Stimulated activated CD4-positive, alpha-beta T cell treated with anti-CD3 and anti-CD28 coated beads, Interleukin-1b, Interleukin-23, amount 100 ng/mL, for 4 hours (primary cell): ENCODE results near the gene TAC4.
A peak's percentile ranks its signal among the peaks of the same experiment; 100 is the strongest.
"Not testable (repeated sequence)": the region's sequence is repeated elsewhere in the genome, so short reads cannot be mapped to it uniquely, and the experiment has no call there.

ENCODE experiments used
- DNase-seq, 2 donors: peaks; one replicate each; pipeline ENCODE4 v3.0.0-alpha.2; 2020; ENCODE audit warnings: low read depth in 2 of 2

Gene TAC4

GRCh38 chr17:49843774-49844350, 4.0 kb downstream of the TAC4 start:
- no peak for DNase-seq

GRCh38 chr17:49842846-49843245, 5.0 kb downstream of the TAC4 start:
- no peak for DNase-seq

- no peak for DNase-seq
These were observed 5.5 kb downstream of the TAC4 start for GRCh38 chr17:49842371-49842770.

GRCh38 chr17:49841548-49841947, 6.3 kb downstream of the TAC4 start:
- no peak for DNase-seq

- DNase-seq: no peak
These were observed 8.4 kb downstream of the TAC4 start for GRCh38 chr17:49839455-49839854.

- no peak for DNase-seq
These were observed 11.5 kb downstream of the TAC4 start for GRCh38 chr17:49836111-49837030.

GRCh38 chr17:49835472-49835871, 12.4 kb downstream of the TAC4 start:
- DNase-seq: no peak

- no peak for DNase-seq
These were observed 13.6 kb downstream of the TAC4 start for GRCh38 chr17:49834118-49834743.

- DNase-seq: no peak
These were observed 14.8 kb downstream of the TAC4 start for GRCh38 chr17:49832840-49833599.

GRCh38 chr17:49830605-49831004, 17.3 kb downstream of the TAC4 start:
- no peak for DNase-seq

GRCh38 chr17:49829026-49829425, 18.8 kb downstream of the TAC4 start:
- DNase-seq: no peak

- DNase-seq: not testable (repeated sequence)
These were observed 19.5 kb downstream of the TAC4 start for GRCh38 chr17:49828325-49828724.

- DNase-seq: no peak
These were observed 22.2 kb downstream of the TAC4 start for GRCh38 chr17:49825645-49826044.

- no peak for DNase-seq
These were observed 24.3 kb downstream of the TAC4 start for GRCh38 chr17:49823614-49824013.

GRCh38 chr17:49822829-49823228, 25.0 kb downstream of the TAC4 start:
- no peak for DNase-seq

GRCh38 chr17:49821916-49822315, 26.0 kb downstream of the TAC4 start:
- DNase-seq: no peak

- DNase-seq: no peak
These were observed 26.4 kb downstream of the TAC4 start for GRCh38 chr17:49821466-49821865.

GRCh38 chr17:49820773-49821172, 27.1 kb downstream of the TAC4 start:
- no peak for DNase-seq

- DNase-seq: no peak
These were observed 28.2 kb downstream of the TAC4 start for GRCh38 chr17:49819651-49820050.

GRCh38 chr17:49819138-49819537, 28.7 kb downstream of the TAC4 start:
- DNase-seq: no peak

- DNase-seq: peak in 1 of 2 donors; percentile 18
These were observed 29.9 kb downstream of the TAC4 start for GRCh38 chr17:49817993-49818392.

- DNase-seq: no peak
These were observed 32.0 kb downstream of the TAC4 start for GRCh38 chr17:49815761-49816281.
